ENCODE measurements around the gene ZNF576.

The ZNF576 gene

DNA sequence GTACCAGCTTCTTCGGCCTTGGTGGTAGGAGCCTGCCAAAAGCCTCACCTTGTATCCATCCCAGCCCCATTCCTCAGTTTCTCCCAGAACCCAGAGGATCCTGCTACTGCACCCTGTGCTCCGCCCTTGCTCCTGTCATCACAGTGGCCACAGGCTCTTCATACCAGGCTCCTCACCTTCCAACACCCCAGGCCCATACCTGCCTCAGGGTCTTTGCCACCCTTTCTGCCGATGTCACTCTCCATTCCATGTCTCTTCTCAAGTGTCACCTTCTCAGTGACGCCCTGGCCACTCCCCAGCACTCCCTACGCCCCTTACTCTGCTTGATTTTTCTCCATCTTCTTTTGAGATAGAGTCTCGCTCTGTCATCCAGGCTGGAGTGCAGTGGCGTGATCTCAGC lies 13.5 kb downstream of the ZNF576 start:
- Histone ChIP-seq H3K4me1 (ENCODE audit: control insufficient read depth in 2 of 2, insufficient read depth in 1 of 2, low read depth in 1 of 2, low read length in 2 of 2) (no peaks in the 10 kb centered on the region), H3K14ac (ENCODE audit: low read length) (no peak overlapping the region), H3K79me1 (ENCODE audit: low read depth, low read length) (peaks cover 18% of the 10 kb centered on the region), H3K23ac (ENCODE audit: low read depth, low read length, poor library complexity) (no peak overlapping the region), H3K4me3 (ENCODE audit: low read length in 2 of 2) (no peak overlapping the region), H2BK12ac (ENCODE audit: low read length) (no peak overlapping the region), H2BK120ac (ENCODE audit: low read depth, low read length) (no peak overlapping the region), H3K9me3 (replicated peaks in 1 of 2; ENCODE audit: control insufficient read depth in 2 of 2, insufficient read depth in 1 of 2, low read depth in 1 of 2, low read length in 2 of 2) (no peaks in the 10 kb centered on the region), H3K27me3 (ENCODE audit: control insufficient read depth in 3 of 3, insufficient read depth in 3 of 3, low read depth in 1 of 3, low read length in 3 of 3) (no peaks in the 10 kb centered on the region), H3K4ac (ENCODE audit: low read length) (no peak overlapping the region), H2AK5ac (ENCODE audit: low read depth, low read length) (no peak overlapping the region), H2AFZ (ENCODE audit: low read length) (no peak overlapping the region), H4K8ac (ENCODE audit: low read depth, low read length) (no peak overlapping the region), H2BK15ac (ENCODE audit: low read length) (no peak overlapping the region), H4K91ac (ENCODE audit: low read depth, low read length, poor library complexity) (no peak overlapping the region), H3K9ac (ENCODE audit: low read depth, low read length, poor library complexity) (no peak overlapping the region), H3K36me3 (replicated peaks in 1 of 2; ENCODE audit: control insufficient read depth in 2 of 2, insufficient read depth in 2 of 2, low read length in 2 of 2) (peaks cover 31 to 88% of the 10 kb centered on the region in 2 donors), H3K27ac (replicated peaks; ENCODE audit: low read length) (no peak overlapping the region), H3K18ac (ENCODE audit: low read length) (no peak overlapping the region), H3K4me2 (ENCODE audit: insufficient read depth, low read length, poor library complexity, severe bottlenecking) (no peak overlapping the region), H2BK5ac (ENCODE audit: low read length) (no peak overlapping the region)
- WGBS, 2 donors (ENCODE audit: extremely low coverage in 2 of 2, insufficient read length in 2 of 2, insufficient replicate concordance in 1 of 2): no CpG with 5 or more reads among the region's 7 CpGs
- DNase-seq (ENCODE audit: low spot score): no peak

DNA sequence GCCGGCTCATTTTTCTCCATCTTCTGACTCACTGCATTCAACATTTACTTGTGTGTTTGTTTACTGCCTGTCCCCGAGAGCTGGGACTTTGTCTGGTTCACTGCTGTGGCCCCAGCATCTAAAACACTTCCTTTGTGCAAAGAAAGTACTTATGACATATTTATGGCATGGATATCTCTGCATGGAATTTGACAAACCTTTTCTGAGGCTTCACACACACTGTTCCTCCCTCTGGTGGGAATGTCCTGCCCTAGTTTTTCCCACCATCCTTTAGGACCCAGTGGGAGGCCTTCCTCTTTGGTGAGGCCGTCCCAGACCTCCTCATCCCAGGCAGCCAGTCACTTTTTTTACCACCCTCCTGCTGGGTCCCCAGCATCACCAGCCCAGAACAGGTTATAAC lies 14.1 kb downstream of the ZNF576 start:
- no peak overlapping the region for H3K4ac ChIP-seq (ENCODE audit: low read length)
- H3K4me1 ChIP-seq (ENCODE audit: control insufficient read depth in 2 of 2, insufficient read depth in 1 of 2, low read depth in 1 of 2, low read length in 2 of 2): no peaks in the 10 kb centered on the region
- no peak for DNase-seq (ENCODE audit: low spot score)
- no peak overlapping the region for H2BK12ac ChIP-seq (ENCODE audit: low read length)
- peaks cover 29 to 88% of the 10 kb centered on the region in 2 donors for H3K36me3 ChIP-seq (replicated peaks in 1 of 2; ENCODE audit: control insufficient read depth in 2 of 2, insufficient read depth in 2 of 2, low read length in 2 of 2)
- no peaks in the 10 kb centered on the region for H3K9me3 ChIP-seq (replicated peaks in 1 of 2; ENCODE audit: control insufficient read depth in 2 of 2, insufficient read depth in 1 of 2, low read depth in 1 of 2, low read length in 2 of 2)
- H2AK5ac ChIP-seq (ENCODE audit: low read depth, low read length): no peak overlapping the region
- H3K4me2 ChIP-seq (ENCODE audit: insufficient read depth, low read length, poor library complexity, severe bottlenecking): no peak overlapping the region
- H2BK120ac ChIP-seq (ENCODE audit: low read depth, low read length): no peak overlapping the region
- no peak overlapping the region for H3K14ac ChIP-seq (ENCODE audit: low read length)
- no peak overlapping the region for H3K23ac ChIP-seq (ENCODE audit: low read depth, low read length, poor library complexity)
- WGBS, 2 donors (ENCODE audit: extremely low coverage in 2 of 2, insufficient read length in 2 of 2, insufficient replicate concordance in 1 of 2): no CpG with 5 or more reads among the region's 3 CpGs
- peaks cover 19% of the 10 kb centered on the region for H3K79me1 ChIP-seq (ENCODE audit: low read depth, low read length)
- H2BK15ac ChIP-seq (ENCODE audit: low read length): no peak overlapping the region
- no peak overlapping the region for H3K27ac ChIP-seq (replicated peaks; ENCODE audit: low read length)
- no peak overlapping the region for H4K91ac ChIP-seq (ENCODE audit: low read depth, low read length, poor library complexity)
- no peak overlapping the region for H3K9ac ChIP-seq (ENCODE audit: low read depth, low read length, poor library complexity)
- H3K18ac ChIP-seq (ENCODE audit: low read length): no peak overlapping the region
- H3K4me3 ChIP-seq (ENCODE audit: low read length in 2 of 2): no peak overlapping the region
- no peak overlapping the region for H2AFZ ChIP-seq (ENCODE audit: low read length)
- H4K8ac ChIP-seq (ENCODE audit: low read depth, low read length): no peak overlapping the region
- H3K27me3 ChIP-seq (ENCODE audit: control insufficient read depth in 3 of 3, insufficient read depth in 3 of 3, low read depth in 1 of 3, low read length in 3 of 3): no peaks in the 10 kb centered on the region
- H2BK5ac ChIP-seq (ENCODE audit: low read length): no peak overlapping the region

DNA sequence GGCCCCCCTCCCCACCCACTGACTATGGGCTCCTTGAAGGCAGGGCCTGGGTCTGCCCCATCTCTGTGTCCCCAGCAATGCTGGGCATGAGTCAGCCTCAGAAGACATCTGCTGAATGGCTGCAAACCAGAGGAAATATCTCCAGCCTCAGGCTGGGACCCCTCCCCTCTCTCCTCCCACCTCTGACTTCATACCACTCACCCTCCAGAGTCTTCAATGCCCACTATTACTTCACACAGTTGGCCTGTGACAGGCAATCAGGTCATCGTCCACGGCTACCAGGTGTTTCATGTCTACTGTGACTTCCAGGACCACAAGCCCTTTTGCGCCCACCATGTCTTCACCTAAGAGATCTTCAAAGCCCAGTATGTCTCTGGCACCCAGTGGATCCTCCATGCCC lies 15.4 kb downstream of the ZNF576 start, which contains the start of gene SRRM5:
TSS of gene SRRM5 (plus strand) at position 301 of the 400 bp plus-strand sequence. CDS start at position 335, 34 bp downstream.
- Histone ChIP-seq H3K9ac (ENCODE audit: low read depth, low read length, poor library complexity) (no peak within 1 kb of the TSS), H3K23ac (ENCODE audit: low read depth, low read length, poor library complexity) (no peak within 1 kb of the TSS), H2BK12ac (ENCODE audit: low read length) (no peak within 1 kb of the TSS), H3K4me1 (ENCODE audit: control insufficient read depth in 2 of 2, insufficient read depth in 1 of 2, low read depth in 1 of 2, low read length in 2 of 2) (no peaks in the 10 kb centered on the region), H3K14ac (ENCODE audit: low read length) (no peak within 1 kb of the TSS), H3K9me3 (replicated peaks in 1 of 2; ENCODE audit: control insufficient read depth in 2 of 2, insufficient read depth in 1 of 2, low read depth in 1 of 2, low read length in 2 of 2) (no peaks in the 10 kb centered on the region), H3K4ac (ENCODE audit: low read length) (no peak within 1 kb of the TSS), H2AK5ac (ENCODE audit: low read depth, low read length) (no peak within 1 kb of the TSS), H2BK5ac (ENCODE audit: low read length) (no peak within 1 kb of the TSS), H3K27ac (replicated peaks; ENCODE audit: low read length) (no peak within 1 kb of the TSS), H4K91ac (ENCODE audit: low read depth, low read length, poor library complexity) (no peak within 1 kb of the TSS), H3K27me3 (ENCODE audit: control insufficient read depth in 3 of 3, insufficient read depth in 3 of 3, low read depth in 1 of 3, low read length in 3 of 3) (no peaks in the 10 kb centered on the region), H2AFZ (ENCODE audit: low read length) (no peak within 1 kb of the TSS), H3K18ac (ENCODE audit: low read length) (no peak within 1 kb of the TSS), H3K79me1 (ENCODE audit: low read depth, low read length) (peaks cover 22% of the 10 kb centered on the region), H2BK15ac (ENCODE audit: low read length) (no peak within 1 kb of the TSS), H3K36me3 (replicated peaks in 1 of 2; ENCODE audit: control insufficient read depth in 2 of 2, insufficient read depth in 2 of 2, low read length in 2 of 2) (peaks cover 26 to 85% of the 10 kb centered on the region in 2 donors), H4K8ac (ENCODE audit: low read depth, low read length) (no peak within 1 kb of the TSS), H3K4me3 (ENCODE audit: low read length in 2 of 2) (no peak within 1 kb of the TSS), H3K4me2 (ENCODE audit: insufficient read depth, low read length, poor library complexity, severe bottlenecking) (no peak within 1 kb of the TSS), H2BK120ac (ENCODE audit: low read depth, low read length) (no peak within 1 kb of the TSS)
- no peak for DNase-seq (ENCODE audit: low spot score)
- WGBS, 2 donors (ENCODE audit: extremely low coverage in 2 of 2, insufficient read length in 2 of 2, insufficient replicate concordance in 1 of 2): no CpG with 5 or more reads among the region's 3 CpGs

DNA sequence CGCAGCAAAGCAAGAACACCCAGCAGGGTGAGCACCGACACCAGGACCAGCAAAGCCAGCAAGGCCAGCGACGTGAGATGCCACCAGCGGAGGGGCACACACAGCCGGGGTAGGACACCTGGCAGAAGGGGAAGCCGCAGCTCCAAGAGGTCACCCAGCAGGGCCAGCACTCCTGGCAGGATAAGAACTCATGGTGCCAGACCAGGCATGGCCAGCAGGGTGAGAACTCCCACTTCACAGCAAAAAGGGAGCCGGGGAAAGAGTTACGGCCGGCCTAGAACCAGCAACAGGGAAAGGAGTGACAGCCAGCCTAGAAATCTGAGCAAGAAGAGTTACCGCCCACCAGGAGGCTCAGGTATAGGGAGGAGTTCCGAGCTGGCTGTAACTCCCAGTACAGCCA lies 16.0 kb downstream of the ZNF576 start:
- Histone ChIP-seq H2BK12ac (ENCODE audit: low read length) (no peak overlapping the region), H3K36me3 (replicated peaks in 1 of 2; ENCODE audit: control insufficient read depth in 2 of 2, insufficient read depth in 2 of 2, low read length in 2 of 2) (peaks cover 23 to 82% of the 10 kb centered on the region in 2 donors), H2AFZ (ENCODE audit: low read length) (no peak overlapping the region), H3K14ac (ENCODE audit: low read length) (no peak overlapping the region), H3K4me2 (ENCODE audit: insufficient read depth, low read length, poor library complexity, severe bottlenecking) (no peak overlapping the region), H3K27ac (replicated peaks; ENCODE audit: low read length) (no peak overlapping the region), H3K4me1 (ENCODE audit: control insufficient read depth in 2 of 2, insufficient read depth in 1 of 2, low read depth in 1 of 2, low read length in 2 of 2) (no peaks in the 10 kb centered on the region), H2BK15ac (ENCODE audit: low read length) (no peak overlapping the region), H3K18ac (ENCODE audit: low read length) (no peak overlapping the region), H2BK120ac (ENCODE audit: low read depth, low read length) (no peak overlapping the region), H2BK5ac (ENCODE audit: low read length) (no peak overlapping the region), H3K27me3 (ENCODE audit: control insufficient read depth in 3 of 3, insufficient read depth in 3 of 3, low read depth in 1 of 3, low read length in 3 of 3) (no peaks in the 10 kb centered on the region), H3K4me3 (ENCODE audit: low read length in 2 of 2) (no peak overlapping the region), H3K79me1 (ENCODE audit: low read depth, low read length) (peaks cover 22% of the 10 kb centered on the region), H4K8ac (ENCODE audit: low read depth, low read length) (no peak overlapping the region), H3K9me3 (replicated peaks in 1 of 2; ENCODE audit: control insufficient read depth in 2 of 2, insufficient read depth in 1 of 2, low read depth in 1 of 2, low read length in 2 of 2) (no peaks in the 10 kb centered on the region), H3K9ac (ENCODE audit: low read depth, low read length, poor library complexity) (no peak overlapping the region), H4K91ac (ENCODE audit: low read depth, low read length, poor library complexity) (no peak overlapping the region), H3K23ac (ENCODE audit: low read depth, low read length, poor library complexity) (no peak overlapping the region), H3K4ac (ENCODE audit: low read length) (no peak overlapping the region), H2AK5ac (ENCODE audit: low read depth, low read length) (no peak overlapping the region)
- WGBS, 2 donors (ENCODE audit: extremely low coverage in 2 of 2, insufficient read length in 2 of 2, insufficient replicate concordance in 1 of 2): no CpG with 5 or more reads among the region's 12 CpGs
- no peak for DNase-seq (ENCODE audit: low spot score)
